Progenitor cell of endocrine pancreas (in vitro differentiated cells): ENCODE results near the gene FHAD1. TPM values are rescaled to one million over a fixed set of nuclear protein-coding genes. Genes with fewer than 3 reads are reported as not detected.

Experiments
- DNase-seq: peaks from one replicate; pipeline ENCODE4 v3.0.0; 2021; ENCODE audit warnings: low spot score; ENCODE audit not compliant: unreplicated experiment
- H3K27ac Mint-ChIP-seq: 2 replicates; pipeline ENCODE4 v1.8.0; 2021; ENCODE audit warnings: mild to moderate bottlenecking, moderate library complexity, mixed read lengths
- H3K27me3 Mint-ChIP-seq: 2 replicates; pipeline ENCODE4 v1.8.0; 2021; ENCODE audit warnings: mixed read lengths
- H3K36me3 Mint-ChIP-seq: 2 replicates; pipeline ENCODE4 v1.8.0; 2022; ENCODE audit warnings: mixed read lengths; ENCODE audit not compliant: insufficient read depth
- H3K4me1 Mint-ChIP-seq: 2 replicates; pipeline ENCODE4 v1.8.0; 2021; ENCODE audit warnings: low read depth, mixed read lengths
- H3K4me3 Mint-ChIP-seq: 2 replicates; pipeline ENCODE4 v1.8.0; 2021; ENCODE audit warnings: low read depth, mild to moderate bottlenecking, moderate library complexity, mixed read lengths
- H3K9me3 Mint-ChIP-seq: 2 replicates; pipeline ENCODE4 v1.8.0; 2021; ENCODE audit warnings: low read depth, mixed read lengths
- CTCF ChIP-seq: fragments of 200-600 bp; sonication (generic); IDR thresholded peaks from one replicate; pipeline ENCODE4 v1.5.0; 2021; ENCODE audit warnings: antibody characterized with exemption, mild to moderate bottlenecking; ENCODE audit not compliant: unreplicated experiment
- total RNA-seq: library from RNA; stranded (reverse); gene quantifications from 2 replicates; pipeline ENCODE4 v1.2.1, GENCODE V29; 2021

Gene FHAD1
- total RNA-seq, 1 donor from 2014 or later, result 5.0 TPM

- no peak for TF ChIP-seq CTCF
- Mint-ChIP-seq H3K9me3 (no peaks in the 10 kb centered on the region), H3K4me3 (peak overlapping the region; percentile 78), H3K36me3 (no peaks in the 10 kb centered on the region), H3K4me1 (peaks cover 12% of the 10 kb centered on the region), H3K27ac (peak overlapping the region; percentile 68), H3K27me3 (peaks cover 57% of the 10 kb centered on the region)
- no peak for DNase-seq
Measured at GRCh38 chr1:15408890-15409387, 161.9 kb downstream of the FHAD1 start.

- H3K27ac Mint-ChIP-seq, result peak within 1 kb of the TSS; percentile 68
- DNase-seq, result peak; percentile 52
- H3K4me1 Mint-ChIP-seq, result peaks cover 12% of the 10 kb centered on the region
- H3K9me3 Mint-ChIP-seq, result no peaks in the 10 kb centered on the region
- no peak for TF ChIP-seq CTCF
- peaks cover 55% of the 10 kb centered on the region for H3K27me3 Mint-ChIP-seq
- H3K4me3 Mint-ChIP-seq, result peak within 1 kb of the TSS; percentile 83
- H3K36me3 Mint-ChIP-seq, result no peaks in the 10 kb centered on the region
Measured at GRCh38 chr1:15409388-15410222, 162.6 kb downstream of the FHAD1 start, which contains the start of gene EFHD2. EFHD2 (plus strand) TSS chr1:15409888; CDS start chr1:15409972, 84 bp downstream.

- Mint-ChIP-seq H3K9me3 (no peaks in the 10 kb centered on the region), H3K4me3 (peak overlapping the region; percentile 83), H3K4me1 (peaks cover 12% of the 10 kb centered on the region), H3K36me3 (no peaks in the 10 kb centered on the region), H3K27ac (no peak overlapping the region), H3K27me3 (peaks cover 53% of the 10 kb centered on the region)
- TF ChIP-seq CTCF, result no peak
- no peak for DNase-seq
Measured at GRCh38 chr1:15410223-15410883, 163.3 kb downstream of the FHAD1 start.

GRCh38 chr1:15410884-15411245, 163.8 kb downstream of the FHAD1 start:
- TF ChIP-seq CTCF, result no peak
- H3K9me3 Mint-ChIP-seq, result no peaks in the 10 kb centered on the region
- peaks cover 12% of the 10 kb centered on the region for H3K4me1 Mint-ChIP-seq
- DNase-seq, result no peak
- peaks cover 52% of the 10 kb centered on the region for H3K27me3 Mint-ChIP-seq
- H3K4me3 Mint-ChIP-seq, result peak overlapping the region; percentile 83
- H3K27ac Mint-ChIP-seq, result no peak overlapping the region
- H3K36me3 Mint-ChIP-seq, result no peaks in the 10 kb centered on the region

- Mint-ChIP-seq H3K4me1 (peaks cover 12% of the 10 kb centered on the region), H3K27me3 (peaks cover 48% of the 10 kb centered on the region), H3K4me3 (peak overlapping the region; percentile 52), H3K36me3 (no peaks in the 10 kb centered on the region), H3K9me3 (no peaks in the 10 kb centered on the region), H3K27ac (no peak overlapping the region)
- DNase-seq, result no peak
- no peak for TF ChIP-seq CTCF
Measured at GRCh38 chr1:15411593-15412137, 164.6 kb downstream of the FHAD1 start.
